Uterus (tissue), 2 donors: ENCODE results near the gene LRCOL1.

ENCODE experiments used
- CTCF ChIP-seq, 4 experiments: fragments of 200-600 bp in 2 of 4; fragments of 450-650 bp in 2 of 4; sonication (generic) in 2 of 4; IDR thresholded peaks; one replicate each; pipeline ENCODE4 v1.5.1; 2016 to 2019; ENCODE audit warnings: antibody characterized with exemption in 4 of 4, mild to moderate bottlenecking in 2 of 4, moderate library complexity in 1 of 4
- POLR2A ChIP-seq, 2 donors: fragments of 450-650 bp; IDR thresholded peaks; one replicate each; pipeline ENCODE4 v1.6.1; 2016; ENCODE audit warnings: antibody characterized with exemption in 2 of 2, mild to moderate bottlenecking in 1 of 2, moderate library complexity in 1 of 2

- TF ChIP-seq CTCF (IDR thresholded peaks at IDR 0.05): no peak
- no peak for TF ChIP-seq POLR2A (IDR thresholded peaks at IDR 0.05)
These were observed 29.6 kb downstream of the LRCOL1 start for GRCh38 chr12:132580701-132581292.
